ENCODE measurements around the gene ATP23.

DNA sequence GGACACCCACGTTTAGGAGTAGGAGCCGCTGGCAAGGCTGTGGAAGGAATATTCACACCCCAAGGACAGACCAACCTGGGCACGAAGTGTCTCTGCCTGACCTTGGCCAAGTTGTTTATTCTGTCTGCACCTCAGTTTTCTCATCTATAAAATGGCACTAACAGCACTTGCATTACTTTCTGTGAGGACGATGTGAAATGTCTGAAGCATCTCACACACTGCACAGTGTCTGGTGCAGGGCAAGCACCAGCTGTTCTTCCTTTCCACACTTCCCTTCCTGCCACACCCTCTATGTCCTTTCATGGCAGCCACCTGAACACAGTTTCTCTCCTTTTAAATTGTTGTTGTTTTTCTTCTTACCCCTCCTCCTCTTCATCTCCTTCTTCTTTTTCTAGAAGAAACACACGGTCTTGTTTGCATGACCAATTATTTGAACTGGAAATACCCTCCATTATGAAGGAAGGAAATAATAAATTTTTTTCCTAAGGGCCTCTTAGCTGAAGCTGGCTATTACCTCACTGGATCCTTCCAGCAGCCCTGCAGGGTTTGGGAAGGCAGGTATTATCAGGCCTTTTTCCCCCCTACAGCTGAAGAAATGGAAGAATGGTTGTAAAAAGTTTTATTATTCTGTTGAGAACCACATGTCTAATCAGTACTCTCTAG lies 42.9 kb upstream of the ATP23 start:
- TF ChIP-seq CTCF (IDR thresholded peaks at IDR 0.05; ENCODE audit: low read depth, low read length) (no peak), EZH2phosphoT487 (IDR thresholded peaks at IDR 0.05; ENCODE audit: low read depth) (no peak)

All from OCI-LY3 (cell line).